GM13977 (cell line): ENCODE data around the gene LIN37.

ENCODE experiments used
- DNase-seq: peaks from one replicate; pipeline ENCODE4 v3.0.0; 2012; ENCODE audit warnings: low spot score
- CTCF ChIP-seq: IDR thresholded peaks from 2 replicates; pipeline ENCODE4 v1.5.1; 2012; ENCODE audit warnings: mild to moderate bottlenecking, control low read depth; ENCODE audit not compliant: insufficient read depth; ENCODE audit errors: extremely low read depth, missing control alignments
- in situ Hi-C: fragments of 300-500 bp; cut with MboI; formaldehyde crosslinking; loops from one replicate; pipeline ENCODE4 v1.12.0; 2022; ENCODE audit warnings: low sequenced_read_pairs, low pct_unique_long_range_greater_than_20kb, mixed read lengths, inconsistent platforms; ENCODE audit not compliant: unreplicated experiment

Gene LIN37

DNA sequence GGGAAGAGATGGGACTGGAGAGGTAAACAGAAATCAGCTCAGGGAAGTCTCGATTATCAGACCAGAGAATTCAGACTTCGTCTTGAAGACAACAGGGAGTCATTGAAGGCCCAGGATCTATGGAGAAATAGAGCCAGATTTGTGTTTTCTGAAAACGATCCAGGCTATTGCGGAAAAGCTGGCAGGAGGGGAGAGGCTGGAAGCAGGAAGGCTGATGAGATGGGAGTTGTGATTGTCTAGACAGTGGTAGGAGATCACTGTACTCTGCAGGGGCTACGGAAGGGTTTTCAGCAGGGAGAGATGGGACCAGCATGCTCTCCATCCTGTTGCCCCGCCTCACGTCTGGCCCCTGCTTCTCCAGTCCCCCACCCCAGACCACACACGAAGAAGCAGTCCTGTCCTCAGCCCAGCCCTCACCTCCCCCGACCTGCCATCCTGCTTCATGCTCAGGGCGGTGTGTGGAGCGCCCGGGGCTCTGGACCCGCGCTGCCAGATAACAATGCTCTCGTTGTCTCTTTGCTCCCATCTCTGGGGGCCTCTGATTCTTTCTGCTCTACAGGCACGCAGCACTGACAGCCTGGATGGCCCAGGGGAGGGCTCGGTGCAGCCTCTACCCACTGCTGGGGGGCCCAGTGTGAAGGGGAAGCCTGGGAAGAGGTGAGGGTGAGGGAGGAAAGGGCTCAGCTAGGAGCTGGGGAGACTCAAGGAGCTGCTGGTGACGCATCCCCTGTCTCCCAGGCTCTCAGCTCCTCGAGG lies 28.9 kb downstream of the LIN37 start:
- in situ Hi-C loops, result no loop called here
- no peak for DNase-seq
- TF ChIP-seq CTCF, result no peak

GRCh38 chr19:35777961-35778360 lies 29.6 kb downstream of the LIN37 start:
- no peak for DNase-seq
- no peak for TF ChIP-seq CTCF
- in situ Hi-C loops, result no loop called here

DNA sequence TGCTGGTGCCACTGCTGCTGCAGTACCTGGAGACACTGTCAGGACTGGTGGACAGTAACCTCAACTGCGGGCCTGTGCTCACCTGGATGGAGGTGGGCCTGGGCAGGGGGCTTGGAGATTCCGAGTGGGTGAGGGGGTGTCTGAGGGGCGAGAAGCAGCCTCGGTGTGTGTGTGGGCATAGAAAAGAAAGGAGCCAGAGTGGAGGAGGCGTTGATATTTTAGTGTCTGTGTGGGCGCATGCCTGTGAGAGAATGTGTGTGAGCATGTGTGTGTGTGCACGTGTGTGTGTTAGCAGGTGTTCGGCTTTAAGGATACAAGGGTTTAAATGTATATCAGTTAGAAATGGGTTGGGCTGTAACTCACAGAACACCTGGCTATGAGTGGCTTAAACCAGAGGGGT lies 30.7 kb downstream of the LIN37 start:
- DNase-seq, result no peak
- no peak for TF ChIP-seq CTCF
- in situ Hi-C loops, result no loop called here

DNA sequence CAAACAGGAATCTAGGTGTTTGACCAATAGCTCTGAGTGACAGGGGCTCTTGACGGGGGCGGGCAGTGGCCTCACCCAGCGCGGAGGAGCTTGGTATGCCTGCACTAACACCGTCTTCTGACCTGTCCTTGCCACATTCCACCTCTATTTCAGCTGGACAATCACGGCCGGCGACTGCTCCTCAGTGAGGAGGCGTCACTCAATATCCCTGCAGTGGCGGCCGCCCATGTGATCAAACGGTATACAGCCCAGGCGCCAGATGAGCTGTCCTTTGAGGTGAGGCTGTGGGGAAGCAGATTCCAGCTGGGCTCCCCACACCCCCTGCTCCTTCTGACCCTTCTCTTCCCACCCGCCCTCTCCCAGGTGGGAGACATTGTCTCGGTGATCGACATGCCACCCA lies 31.7 kb downstream of the LIN37 start:
- in situ Hi-C loops, result no loop called here
- no peak for DNase-seq
- no peak for TF ChIP-seq CTCF

- TF ChIP-seq CTCF, result no peak
- in situ Hi-C loops, result no loop called here
- DNase-seq, result no peak
Measured at GRCh38 chr19:35780717-35781116, 32.3 kb downstream of the LIN37 start.

GRCh38 chr19:35781650-35782049 lies 33.3 kb downstream of the LIN37 start:
- no peak for DNase-seq
- in situ Hi-C loops, result no loop called here
- TF ChIP-seq CTCF, result no peak
